ENCODE data around the gene CLDN25. TPM values are rescaled to one million over a fixed set of nuclear protein-coding genes. Genes with fewer than 3 reads are reported as not detected.

The CLDN25 gene
- total RNA-seq, 2 experiments from 2014 or later, result not detected

DNA sequence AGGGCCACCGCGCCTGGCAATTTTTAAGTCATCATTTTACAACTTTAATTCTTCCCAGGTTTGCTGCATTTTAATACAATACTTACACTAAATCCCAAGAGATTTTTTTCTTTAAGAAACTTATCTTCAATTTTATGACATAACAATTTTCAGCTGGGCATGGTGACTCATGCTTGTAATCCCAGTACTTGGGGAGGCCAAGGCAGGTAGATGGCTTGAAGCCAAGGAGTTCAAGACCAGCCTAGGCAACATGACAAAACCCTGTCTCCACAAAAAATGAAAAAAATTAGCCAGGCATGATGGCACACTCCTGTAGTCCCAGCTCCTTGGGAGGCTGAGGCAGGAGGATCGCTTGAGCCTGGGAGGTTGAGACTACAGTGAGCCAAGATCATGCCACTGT lies 38.8 kb downstream of the CLDN25 start:
- BruUV-seq (replicated peaks), result no TSS peak
- Histone ChIP-seq H2AFZ (ENCODE audit: low read length) (no peak overlapping the region), H3K79me2 (ENCODE audit: insufficient read depth, low read depth, low read length) (no peaks in the 10 kb centered on the region), H3K4me1 (ENCODE audit: insufficient read depth, low read length, poor library complexity, severe bottlenecking) (no peaks in the 10 kb centered on the region), H3K36me3 (ENCODE audit: insufficient read depth, low read length) (peaks cover 57% of the 10 kb centered on the region), H3K9me2 (ENCODE audit: insufficient read depth, low read length) (no peaks in the 10 kb centered on the region), H3K4me2 (ENCODE audit: low read length) (no peak overlapping the region), H4K20me1 (ENCODE audit: insufficient read depth, low read length) (no peaks in the 10 kb centered on the region), H3K27ac (ENCODE audit: low read depth, low read length, poor library complexity, severe bottlenecking) (no peak overlapping the region), H3K9me3 (ENCODE audit: low read length) (no peaks in the 10 kb centered on the region), H3K4me3 (ENCODE audit: low read depth, low read length, poor library complexity, severe bottlenecking) (no peak overlapping the region)
- CTCF ChIA-PET (ENCODE audit: unreplicated experiment), result no interaction called here
- no peak for TF ChIP-seq EZH2phosphoT487 (IDR thresholded peaks at IDR 0.05; ENCODE audit: borderline replicate concordance, low read depth, low read length)
- TF ChIP-seq, protein P1, sequence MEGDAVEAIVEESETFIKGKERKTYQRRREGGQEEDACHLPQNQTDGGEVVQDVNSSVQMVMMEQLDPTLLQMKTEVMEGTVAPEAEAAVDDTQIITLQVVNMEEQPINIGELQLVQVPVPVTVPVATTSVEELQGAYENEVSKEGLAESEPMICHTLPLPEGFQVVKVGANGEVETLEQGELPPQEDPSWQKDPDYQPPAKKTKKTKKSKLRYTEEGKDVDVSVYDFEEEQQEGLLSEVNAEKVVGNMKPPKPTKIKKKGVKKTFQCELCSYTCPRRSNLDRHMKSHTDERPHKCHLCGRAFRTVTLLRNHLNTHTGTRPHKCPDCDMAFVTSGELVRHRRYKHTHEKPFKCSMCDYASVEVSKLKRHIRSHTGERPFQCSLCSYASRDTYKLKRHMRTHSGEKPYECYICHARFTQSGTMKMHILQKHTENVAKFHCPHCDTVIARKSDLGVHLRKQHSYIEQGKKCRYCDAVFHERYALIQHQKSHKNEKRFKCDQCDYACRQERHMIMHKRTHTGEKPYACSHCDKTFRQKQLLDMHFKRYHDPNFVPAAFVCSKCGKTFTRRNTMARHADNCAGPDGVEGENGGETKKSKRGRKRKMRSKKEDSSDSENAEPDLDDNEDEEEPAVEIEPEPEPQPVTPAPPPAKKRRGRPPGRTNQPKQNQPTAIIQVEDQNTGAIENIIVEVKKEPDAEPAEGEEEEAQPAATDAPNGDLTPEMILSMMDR (conservative IDR thresholded peaks at IDR 0.05; ENCODE audit: low read length), result no peak
- POLR2A ChIA-PET, result no interaction called here
- intact Hi-C loops (cut with micrococcal nuclease; ENCODE audit: unreplicated experiment), result no loop called here
- DNase-seq (ENCODE audit: low spot score), result no peak

DNA sequence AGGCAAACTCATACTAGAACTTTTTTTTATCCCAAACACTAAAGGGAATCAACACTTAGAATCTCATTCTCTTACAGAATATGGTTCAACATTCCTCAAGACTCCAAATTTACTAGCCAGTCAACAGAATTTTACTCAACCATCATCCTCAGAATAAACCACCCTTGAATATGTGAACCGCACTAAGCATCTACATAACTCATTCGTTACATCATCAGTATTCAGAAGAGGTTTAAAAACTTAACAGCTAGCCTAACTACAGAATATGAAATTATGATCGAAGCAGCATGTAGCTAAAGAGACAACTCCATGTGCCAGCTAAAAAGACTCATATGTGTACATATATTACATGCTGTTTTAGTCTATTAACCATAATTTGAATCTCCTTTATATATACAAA lies 47.9 kb downstream of the CLDN25 start:
- H3K79me2 ChIP-seq (ENCODE audit: insufficient read depth, low read depth, low read length), result no peaks in the 10 kb centered on the region
- H3K27ac ChIP-seq (ENCODE audit: low read depth, low read length, poor library complexity, severe bottlenecking), result no peak overlapping the region
- intact Hi-C loops (cut with micrococcal nuclease; ENCODE audit: unreplicated experiment), result no loop called here
- H4K20me1 ChIP-seq (ENCODE audit: insufficient read depth, low read length), result no peaks in the 10 kb centered on the region
- no peak for TF ChIP-seq EZH2phosphoT487 (IDR thresholded peaks at IDR 0.05; ENCODE audit: borderline replicate concordance, low read depth, low read length)
- TF ChIP-seq, protein P1 (conservative IDR thresholded peaks at IDR 0.05; ENCODE audit: low read length), result no peak
- H2AFZ ChIP-seq (ENCODE audit: low read length), result no peak overlapping the region
- no peaks in the 10 kb centered on the region for H3K9me3 ChIP-seq (ENCODE audit: low read length)
- POLR2A ChIA-PET, result interaction anchor here (0.7 to 1.0 kb wide), 2 partner anchors 27 to 31 kb away, joined by 3 to 4 read pairs; no protein-coding TSS in a partner anchor
- H3K4me2 ChIP-seq (ENCODE audit: low read length), result no peak overlapping the region
- CTCF ChIA-PET (ENCODE audit: unreplicated experiment), result no interaction called here
- H3K4me1 ChIP-seq (ENCODE audit: insufficient read depth, low read length, poor library complexity, severe bottlenecking), result no peaks in the 10 kb centered on the region
- no TSS peak for BruUV-seq (replicated peaks)
- H3K9me2 ChIP-seq (ENCODE audit: insufficient read depth, low read length), result no peaks in the 10 kb centered on the region
- DNase-seq (ENCODE audit: low spot score), result no peak
- H3K4me3 ChIP-seq (ENCODE audit: low read depth, low read length, poor library complexity, severe bottlenecking), result no peak overlapping the region
- peaks cover 80% of the 10 kb centered on the region for H3K36me3 ChIP-seq (ENCODE audit: insufficient read depth, low read length)

DNA sequence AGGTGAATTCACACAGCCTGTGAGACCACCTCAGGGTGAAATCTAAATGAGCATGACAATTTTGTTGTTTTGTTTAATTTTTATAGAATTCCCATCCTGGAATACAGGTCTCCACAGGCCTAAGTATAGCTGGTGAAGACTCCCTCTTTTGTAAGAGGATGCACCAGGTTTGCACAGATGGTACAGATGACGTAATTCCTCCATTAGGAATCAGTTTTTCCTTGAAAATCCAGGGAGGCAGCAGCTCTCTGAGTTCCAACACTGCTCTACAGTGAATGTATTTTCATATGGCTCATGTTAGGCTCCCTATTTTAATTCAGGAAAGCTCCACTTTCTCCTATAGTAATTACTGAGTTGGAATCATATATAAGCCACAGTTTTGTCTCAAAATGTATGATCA lies 48.6 kb downstream of the CLDN25 start:
- Histone ChIP-seq H3K27ac (ENCODE audit: low read depth, low read length, poor library complexity, severe bottlenecking) (no peak overlapping the region), H4K20me1 (ENCODE audit: insufficient read depth, low read length) (no peaks in the 10 kb centered on the region), H2AFZ (ENCODE audit: low read length) (no peak overlapping the region), H3K4me2 (ENCODE audit: low read length) (no peak overlapping the region), H3K79me2 (ENCODE audit: insufficient read depth, low read depth, low read length) (no peaks in the 10 kb centered on the region), H3K36me3 (ENCODE audit: insufficient read depth, low read length) (peaks cover 79% of the 10 kb centered on the region), H3K9me2 (ENCODE audit: insufficient read depth, low read length) (no peaks in the 10 kb centered on the region), H3K9me3 (ENCODE audit: low read length) (no peaks in the 10 kb centered on the region), H3K4me1 (ENCODE audit: insufficient read depth, low read length, poor library complexity, severe bottlenecking) (no peaks in the 10 kb centered on the region), H3K4me3 (ENCODE audit: low read depth, low read length, poor library complexity, severe bottlenecking) (no peak overlapping the region)
- TF ChIP-seq EZH2phosphoT487 (IDR thresholded peaks at IDR 0.05; ENCODE audit: borderline replicate concordance, low read depth, low read length), result no peak
- TF ChIP-seq, protein P1 (conservative IDR thresholded peaks at IDR 0.05; ENCODE audit: low read length), result no peak
- no peak for DNase-seq (ENCODE audit: low spot score)
- CTCF ChIA-PET (ENCODE audit: unreplicated experiment), result no interaction called here
- POLR2A ChIA-PET, result interaction anchor here (0.7 to 1.0 kb wide), 2 partner anchors 27 to 32 kb away, joined by 3 to 4 read pairs; no protein-coding TSS in a partner anchor
- BruUV-seq (replicated peaks), result no TSS peak
- intact Hi-C loops (cut with micrococcal nuclease; ENCODE audit: unreplicated experiment), result no loop called here
